K562 (cell line): ENCODE results near the gene USF2. TPM values are rescaled to one million over a fixed set of nuclear protein-coding genes. Genes with fewer than 3 reads are reported as not detected.

ENCODE experiments used
- FOXM1 ChIP-seq, 2 experiments: fragments of 450-650 bp in 1 of 2; sonication (generic) in 1 of 2; formaldehyde crosslinking in 1 of 2; IDR thresholded peaks; 2 replicates each; pipeline versions ENCODE4 v1.6.1 to v1.9.0; 2017 to 2022; ENCODE audit warnings: low read depth in 2 of 2, mild to moderate bottlenecking in 2 of 2, missing genetic modification reagents in 1 of 2, moderate library complexity in 1 of 2
- MBD2 ChIP-seq: sonication (generic); IDR thresholded peaks from 2 replicates; pipeline ENCODE4 v1.6.1; 2016; ENCODE audit warnings: low read depth, borderline replicate concordance
- PHB2 ChIP-seq: fragments of 450-650 bp; IDR thresholded peaks from 2 replicates; pipeline ENCODE4 v1.6.1; 2017; ENCODE audit warnings: low read depth
- RBM14 ChIP-seq: fragments of 200-400 bp; formaldehyde crosslinking; IDR thresholded peaks from 2 replicates; pipeline ENCODE4 v1.6.1; 2018; ENCODE audit warnings: low read depth, mild to moderate bottlenecking, low read length, moderate library complexity, borderline replicate concordance; ENCODE audit not compliant: insufficient read depth
- TAL1 ChIP-seq: fragments of 450-650 bp; IDR thresholded peaks from 2 replicates; pipeline ENCODE4 v1.6.1; 2016; ENCODE audit warnings: mild to moderate bottlenecking
- ZBTB17 ChIP-seq: fragments of 450-650 bp; formaldehyde crosslinking; IDR thresholded peaks from 2 replicates; pipeline ENCODE4 v1.4.0; 2020; ENCODE audit warnings: mild to moderate bottlenecking
- ZNF311 ChIP-seq: fragments of 250-450 bp; sonication (Bioruptor Pico); IDR thresholded peaks from 2 replicates; pipeline ENCODE4 v1.4.0; 2020; ENCODE audit warnings: mild to moderate bottlenecking, moderate library complexity
- polyA plus RNA-seq, 8 experiments: library from polyadenylated mRNA; depleted of rRNA in 4 of 8; stranded (reverse) in 5 of 8; unstranded in 3 of 8; fragments of >200 nt; fragmentation: Nextera tagmentation in 2 of 8; fragmentation: Illumina TruSeq in 1 of 8; extraction: Ambion mirVana in 2 of 8; extraction: Trizol in 1 of 8; gene quantifications; 2 replicates each; pipeline versions ENCODE4 v1.2.1 to v1.2.3, GENCODE V29; 2011 to 2014; ENCODE audit warnings: inconsistent platforms in 1 of 8, missing spikeins in 1 of 8
- total RNA-seq, 7 experiments: library from RNA; depleted of rRNA in 6 of 7; stranded (reverse); fragments of >200 nt in 6 of 7; fragmentation: Illumina TruSeq in 2 of 7; extraction: Trizol in 2 of 7; gene quantifications; 2 replicates each; pipeline versions ENCODE4 v1.2.1 to v1.2.3, GENCODE V29; 2011 to 2021; ENCODE audit warnings: low replicate concordance in 1 of 7
- TF ChIP-seq, protein P1 (sequence below): fragments of 450-650 bp; IDR thresholded peaks from 2 replicates; pipeline ENCODE4 v1.6.1; 2016; ENCODE audit warnings: mild to moderate bottlenecking, moderate library complexity
- TF ChIP-seq, protein P2 (sequence below): IDR thresholded peaks from 2 replicates; pipeline ENCODE4 v1.6.1; 2012; ENCODE audit warnings: low read depth, low read length, improper control_type of control experiment, borderline replicate concordance
- TF ChIP-seq, protein P3 (sequence below): fragments of 450-650 bp; conservative IDR thresholded peaks from 2 replicates; pipeline ENCODE4 v1.6.1; 2016; ENCODE audit warnings: missing genetic modification characterization, low read depth, mild to moderate bottlenecking, missing compliant biosample characterization, moderate library complexity

USF2 gene
- total and polyA plus RNA-seq, 9 of the 15 experiments (the other 6 are each of a cell fraction or from before 2014, with no cell fraction given), result 0.27 to 93.7 (median 58.4) TPM

DNA sequence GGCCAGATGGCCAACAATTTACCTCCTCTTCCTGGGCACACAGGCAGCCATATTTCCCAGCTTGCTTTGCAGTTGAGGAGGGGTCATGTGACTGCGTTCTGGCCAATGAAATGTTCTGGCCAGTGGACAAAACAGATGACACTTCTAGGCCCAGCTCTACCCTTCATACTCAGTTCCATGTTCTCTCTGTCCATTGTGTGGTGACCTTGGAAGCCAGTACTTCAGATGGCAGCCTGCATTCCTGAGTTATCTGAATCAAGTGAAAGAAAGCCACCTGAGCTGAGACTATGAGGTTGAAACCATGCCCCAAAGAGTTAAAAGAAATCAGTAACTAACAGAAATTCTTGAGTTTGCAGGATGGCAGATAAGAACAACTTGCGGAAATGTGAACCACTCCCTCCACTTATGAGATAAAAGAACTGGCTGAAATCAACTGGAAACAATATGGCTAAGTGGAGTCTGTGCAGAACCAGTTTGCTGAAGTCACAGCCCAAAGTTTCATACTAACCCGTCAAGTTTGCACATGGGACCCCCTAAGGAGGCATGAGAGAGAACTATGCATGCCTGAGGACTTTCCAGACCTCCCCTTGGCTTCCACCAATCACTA is 48.3 kb upstream of the USF2 start (continued):
- TF ChIP-seq, protein P1, sequence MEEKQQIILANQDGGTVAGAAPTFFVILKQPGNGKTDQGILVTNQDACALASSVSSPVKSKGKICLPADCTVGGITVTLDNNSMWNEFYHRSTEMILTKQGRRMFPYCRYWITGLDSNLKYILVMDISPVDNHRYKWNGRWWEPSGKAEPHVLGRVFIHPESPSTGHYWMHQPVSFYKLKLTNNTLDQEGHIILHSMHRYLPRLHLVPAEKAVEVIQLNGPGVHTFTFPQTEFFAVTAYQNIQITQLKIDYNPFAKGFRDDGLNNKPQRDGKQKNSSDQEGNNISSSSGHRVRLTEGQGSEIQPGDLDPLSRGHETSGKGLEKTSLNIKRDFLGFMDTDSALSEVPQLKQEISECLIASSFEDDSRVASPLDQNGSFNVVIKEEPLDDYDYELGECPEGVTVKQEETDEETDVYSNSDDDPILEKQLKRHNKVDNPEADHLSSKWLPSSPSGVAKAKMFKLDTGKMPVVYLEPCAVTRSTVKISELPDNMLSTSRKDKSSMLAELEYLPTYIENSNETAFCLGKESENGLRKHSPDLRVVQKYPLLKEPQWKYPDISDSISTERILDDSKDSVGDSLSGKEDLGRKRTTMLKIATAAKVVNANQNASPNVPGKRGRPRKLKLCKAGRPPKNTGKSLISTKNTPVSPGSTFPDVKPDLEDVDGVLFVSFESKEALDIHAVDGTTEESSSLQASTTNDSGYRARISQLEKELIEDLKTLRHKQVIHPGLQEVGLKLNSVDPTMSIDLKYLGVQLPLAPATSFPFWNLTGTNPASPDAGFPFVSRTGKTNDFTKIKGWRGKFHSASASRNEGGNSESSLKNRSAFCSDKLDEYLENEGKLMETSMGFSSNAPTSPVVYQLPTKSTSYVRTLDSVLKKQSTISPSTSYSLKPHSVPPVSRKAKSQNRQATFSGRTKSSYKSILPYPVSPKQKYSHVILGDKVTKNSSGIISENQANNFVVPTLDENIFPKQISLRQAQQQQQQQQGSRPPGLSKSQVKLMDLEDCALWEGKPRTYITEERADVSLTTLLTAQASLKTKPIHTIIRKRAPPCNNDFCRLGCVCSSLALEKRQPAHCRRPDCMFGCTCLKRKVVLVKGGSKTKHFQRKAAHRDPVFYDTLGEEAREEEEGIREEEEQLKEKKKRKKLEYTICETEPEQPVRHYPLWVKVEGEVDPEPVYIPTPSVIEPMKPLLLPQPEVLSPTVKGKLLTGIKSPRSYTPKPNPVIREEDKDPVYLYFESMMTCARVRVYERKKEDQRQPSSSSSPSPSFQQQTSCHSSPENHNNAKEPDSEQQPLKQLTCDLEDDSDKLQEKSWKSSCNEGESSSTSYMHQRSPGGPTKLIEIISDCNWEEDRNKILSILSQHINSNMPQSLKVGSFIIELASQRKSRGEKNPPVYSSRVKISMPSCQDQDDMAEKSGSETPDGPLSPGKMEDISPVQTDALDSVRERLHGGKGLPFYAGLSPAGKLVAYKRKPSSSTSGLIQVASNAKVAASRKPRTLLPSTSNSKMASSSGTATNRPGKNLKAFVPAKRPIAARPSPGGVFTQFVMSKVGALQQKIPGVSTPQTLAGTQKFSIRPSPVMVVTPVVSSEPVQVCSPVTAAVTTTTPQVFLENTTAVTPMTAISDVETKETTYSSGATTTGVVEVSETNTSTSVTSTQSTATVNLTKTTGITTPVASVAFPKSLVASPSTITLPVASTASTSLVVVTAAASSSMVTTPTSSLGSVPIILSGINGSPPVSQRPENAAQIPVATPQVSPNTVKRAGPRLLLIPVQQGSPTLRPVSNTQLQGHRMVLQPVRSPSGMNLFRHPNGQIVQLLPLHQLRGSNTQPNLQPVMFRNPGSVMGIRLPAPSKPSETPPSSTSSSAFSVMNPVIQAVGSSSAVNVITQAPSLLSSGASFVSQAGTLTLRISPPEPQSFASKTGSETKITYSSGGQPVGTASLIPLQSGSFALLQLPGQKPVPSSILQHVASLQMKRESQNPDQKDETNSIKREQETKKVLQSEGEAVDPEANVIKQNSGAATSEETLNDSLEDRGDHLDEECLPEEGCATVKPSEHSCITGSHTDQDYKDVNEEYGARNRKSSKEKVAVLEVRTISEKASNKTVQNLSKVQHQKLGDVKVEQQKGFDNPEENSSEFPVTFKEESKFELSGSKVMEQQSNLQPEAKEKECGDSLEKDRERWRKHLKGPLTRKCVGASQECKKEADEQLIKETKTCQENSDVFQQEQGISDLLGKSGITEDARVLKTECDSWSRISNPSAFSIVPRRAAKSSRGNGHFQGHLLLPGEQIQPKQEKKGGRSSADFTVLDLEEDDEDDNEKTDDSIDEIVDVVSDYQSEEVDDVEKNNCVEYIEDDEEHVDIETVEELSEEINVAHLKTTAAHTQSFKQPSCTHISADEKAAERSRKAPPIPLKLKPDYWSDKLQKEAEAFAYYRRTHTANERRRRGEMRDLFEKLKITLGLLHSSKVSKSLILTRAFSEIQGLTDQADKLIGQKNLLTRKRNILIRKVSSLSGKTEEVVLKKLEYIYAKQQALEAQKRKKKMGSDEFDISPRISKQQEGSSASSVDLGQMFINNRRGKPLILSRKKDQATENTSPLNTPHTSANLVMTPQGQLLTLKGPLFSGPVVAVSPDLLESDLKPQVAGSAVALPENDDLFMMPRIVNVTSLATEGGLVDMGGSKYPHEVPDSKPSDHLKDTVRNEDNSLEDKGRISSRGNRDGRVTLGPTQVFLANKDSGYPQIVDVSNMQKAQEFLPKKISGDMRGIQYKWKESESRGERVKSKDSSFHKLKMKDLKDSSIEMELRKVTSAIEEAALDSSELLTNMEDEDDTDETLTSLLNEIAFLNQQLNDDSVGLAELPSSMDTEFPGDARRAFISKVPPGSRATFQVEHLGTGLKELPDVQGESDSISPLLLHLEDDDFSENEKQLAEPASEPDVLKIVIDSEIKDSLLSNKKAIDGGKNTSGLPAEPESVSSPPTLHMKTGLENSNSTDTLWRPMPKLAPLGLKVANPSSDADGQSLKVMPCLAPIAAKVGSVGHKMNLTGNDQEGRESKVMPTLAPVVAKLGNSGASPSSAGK, result peak; percentile 72
- TF ChIP-seq ZNF311 (CRISPR knock-in tag) (peak; percentile 37; the same call in 1 of the 2 replicates), FOXM1 (IDR thresholded peaks at IDR 0.05; ENCODE audit: low read depth) (peak; percentile 96), FOXM1 (CRISPR knock-in tag; IDR thresholded peaks at IDR 0.05; ENCODE audit: low read depth) (no peak), RBM14 (no peak), PHB2 (peak; percentile 83), MBD2 (peak; percentile 53; the same call in 1 of the 2 replicates), TAL1 (peak; percentile 96), ZBTB17 (CRISPR knock-in tag) (0 out of 2 replicates have a peak, but pooled peaks have one; percentile 45)
- TF ChIP-seq, protein P2, sequence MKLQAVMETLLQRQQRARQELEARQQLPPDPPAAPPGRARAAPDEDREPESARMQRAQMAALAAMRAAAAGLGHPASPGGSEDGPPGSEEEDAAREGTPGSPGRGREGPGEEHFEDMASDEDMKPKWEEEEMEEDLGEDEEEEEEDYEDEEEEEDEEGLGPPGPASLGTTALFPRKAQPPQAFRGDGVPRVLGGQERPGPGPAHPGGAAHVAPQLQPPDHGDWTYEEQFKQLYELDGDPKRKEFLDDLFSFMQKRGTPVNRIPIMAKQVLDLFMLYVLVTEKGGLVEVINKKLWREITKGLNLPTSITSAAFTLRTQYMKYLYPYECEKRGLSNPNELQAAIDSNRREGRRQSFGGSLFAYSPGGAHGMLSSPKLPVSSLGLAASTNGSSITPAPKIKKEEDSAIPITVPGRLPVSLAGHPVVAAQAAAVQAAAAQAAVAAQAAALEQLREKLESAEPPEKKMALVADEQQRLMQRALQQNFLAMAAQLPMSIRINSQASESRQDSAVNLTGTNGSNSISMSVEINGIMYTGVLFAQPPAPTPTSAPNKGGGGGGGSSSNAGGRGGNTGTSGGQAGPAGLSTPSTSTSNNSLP, result peak; percentile 55; the same call in 1 of the 2 replicates
- TF ChIP-seq, protein P3, sequence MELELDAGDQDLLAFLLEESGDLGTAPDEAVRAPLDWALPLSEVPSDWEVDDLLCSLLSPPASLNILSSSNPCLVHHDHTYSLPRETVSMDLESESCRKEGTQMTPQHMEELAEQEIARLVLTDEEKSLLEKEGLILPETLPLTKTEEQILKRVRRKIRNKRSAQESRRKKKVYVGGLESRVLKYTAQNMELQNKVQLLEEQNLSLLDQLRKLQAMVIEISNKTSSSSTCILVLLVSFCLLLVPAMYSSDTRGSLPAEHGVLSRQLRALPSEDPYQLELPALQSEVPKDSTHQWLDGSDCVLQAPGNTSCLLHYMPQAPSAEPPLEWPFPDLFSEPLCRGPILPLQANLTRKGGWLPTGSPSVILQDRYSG, result peak; percentile 63; the same call in 1 of the 2 replicates
